Measurements from ENCODE around the gene C4A. TPM values are rescaled to one million over a fixed set of nuclear protein-coding genes. Genes with fewer than 3 reads are reported as not detected.
A peak's percentile ranks its signal among the peaks of the same experiment; 100 is the strongest.

The C4A gene
- total and polyA plus RNA-seq, 2 of the 13 experiments (the other 11 are each of a cell fraction or from before 2014, with no cell fraction given): 165 to 478 TPM

GRCh38 chr6:31958741-31959739, 22.8 kb upstream of the C4A start, which contains the start of the genes NELFE and SKIC2 (continued):
- TF ChIP-seq PRDM15 (CRISPR knock-in tag; IDR thresholded peaks at IDR 0.05) (peak; percentile 67; the same call in 1 of the 2 replicates), ZNF343 (CRISPR knock-in tag; IDR thresholded peaks at IDR 0.05) (no peak), HHEX (CRISPR knock-in tag; IDR thresholded peaks at IDR 0.05) (no peak), LRRFIP1 (CRISPR knock-in tag; conservative IDR thresholded peaks at IDR 0.05) (no peak), KMT2A (CRISPR knock-in tag; IDR thresholded peaks at IDR 0.05) (peak; percentile 89), ZHX2 (IDR thresholded peaks at IDR 0.05; ENCODE audit: low read depth) (peak; percentile 98), ZHX2 (CRISPR knock-in tag; IDR thresholded peaks at IDR 0.05; ENCODE audit: borderline replicate concordance) (no peak), CREBL2 (CRISPR knock-in tag; IDR thresholded peaks at IDR 0.05; ENCODE audit: borderline replicate concordance) (no peak; the same call in 1 of the 2 replicates), RFXAP (CRISPR knock-in tag; IDR thresholded peaks at IDR 0.05; ENCODE audit: borderline replicate concordance) (peak; percentile 95), FOXK1 (CRISPR knock-in tag; IDR thresholded peaks at IDR 0.05; ENCODE audit: borderline replicate concordance, low read depth) (peak; percentile 97), ZNF616 (CRISPR knock-in tag; IDR thresholded peaks at IDR 0.05; ENCODE audit: low read depth) (no peak), ZNF704 (CRISPR knock-in tag; IDR thresholded peaks at IDR 0.05; ENCODE audit: borderline replicate concordance) (peak; percentile 90; the same call in 1 of the 2 replicates)

Data from HepG2 (cell line).